Panc1 (cell line): ENCODE data around the gene TRIM17. TPM values are rescaled to one million over a fixed set of nuclear protein-coding genes. Genes with fewer than 3 reads are reported as not detected.

ENCODE experiments used
- ATAC-seq: fragments of 200-7000 bp; cut with Tn5 transposase; 2 replicates; pipeline ENCODE4 v1.9.1; 2020; ENCODE audit warnings: mild to moderate bottlenecking, moderate library complexity
- BruUV-seq: library from RNA; stranded (reverse); fragments of 400-500 nt; replicated peaks from 2 replicates; lab custom pipeline; 2021; lab: Mats Ljungman, UMichigan
- CTCF ChIA-PET: fragments of 300-600 bp; sonication (Branson Sonifier 250); formaldehyde crosslinking; loops from one replicate; lab custom pipeline; 2022; ENCODE audit warnings: antibody characterized with exemption; lab: Charles Lee
- POLR2A ChIA-PET: fragments of 300-600 bp; sonication (Branson Sonifier 250); formaldehyde crosslinking; loops from one replicate; lab custom pipeline; 2022; ENCODE audit warnings: antibody characterized with exemption; lab: Charles Lee
- DNase-seq: peaks from one replicate; pipeline ENCODE4 v3.0.0-alpha.2; 2010; ENCODE audit warnings: low read depth, low spot score
- H3K27ac ChIP-seq: 2 replicates; pipeline ENCODE4 v1.5.1; 2011; ENCODE audit warnings: mild to moderate bottlenecking, low read length, inconsistent platforms
- H3K27me3 ChIP-seq: fragments of 200-500 bp; sonication (Bioruptor generic); 2 replicates; pipeline ENCODE4 v1.6.0; 2014; ENCODE audit warnings: low read length, inconsistent platforms; ENCODE audit not compliant: control insufficient read depth, insufficient read depth
- H3K36me3 ChIP-seq: fragments of 200-500 bp; sonication (Bioruptor generic); 2 replicates; pipeline ENCODE4 v1.5.1; 2014; ENCODE audit warnings: inconsistent platforms, mild to moderate bottlenecking, low read length, moderate library complexity; ENCODE audit not compliant: control insufficient read depth, insufficient read depth
- H3K4me1 ChIP-seq: 2 replicates; pipeline ENCODE4 v1.5.1; 2011; ENCODE audit warnings: inconsistent platforms, mild to moderate bottlenecking, low read length, moderate library complexity; ENCODE audit not compliant: control insufficient read depth, insufficient read depth
- H3K4me3 ChIP-seq, 2 experiments: 2 replicates each; pipeline ENCODE4 v1.5.1; 2011 to 2012; ENCODE audit warnings: low read depth in 2 of 2, low read length in 2 of 2, mild to moderate bottlenecking in 2 of 2, inconsistent platforms in 1 of 2, moderate library complexity in 1 of 2
- H3K9me3 ChIP-seq: fragments of 200-500 bp; sonication (Bioruptor generic); 2 replicates; pipeline ENCODE4 v1.5.1; 2014; ENCODE audit warnings: low read depth, mild to moderate bottlenecking, inconsistent platforms, low read length, moderate library complexity; ENCODE audit not compliant: control insufficient read depth, insufficient read depth
- POLR2AphosphoS5 ChIP-seq: IDR thresholded peaks from 2 replicates; pipeline ENCODE4 v1.6.1; 2012; ENCODE audit warnings: mild to moderate bottlenecking, low read depth, low read length, moderate library complexity
- SIN3A ChIP-seq: IDR thresholded peaks from 2 replicates; pipeline ENCODE4 v1.6.1; 2012; ENCODE audit warnings: low read depth, mild to moderate bottlenecking, low read length, moderate library complexity, borderline replicate concordance; ENCODE audit not compliant: insufficient read depth
- TCF7L2 ChIP-seq: IDR thresholded peaks from 2 replicates; pipeline ENCODE4 v1.6.1; 2011; ENCODE audit warnings: mild to moderate bottlenecking, low read depth, low read length, inconsistent platforms
- in situ Hi-C: cut with HindIII; loops from 2 replicates; pipeline ENCODE4 v1.10.0; 2016; ENCODE audit warnings: low sequenced_read_pairs, low pct_unique_long_range_greater_than_20kb
- intact Hi-C: fragments of 100-400 bp; cut with micrococcal nuclease; formaldehyde crosslinking; loops from one replicate; pipeline ENCODE4 v1.10.0; 2022; ENCODE audit not compliant: unreplicated experiment
- total RNA-seq: library from RNA; stranded (reverse); gene quantifications from one replicate; pipeline ENCODE4 v1.2.1, GENCODE V29; 2021; ENCODE audit not compliant: unreplicated experiment
- TF ChIP-seq, protein P1 (sequence below), 2 experiments: IDR thresholded peaks; 2 replicates each; pipeline ENCODE4 v1.6.1; 2011 to 2012; ENCODE audit warnings: low read depth in 2 of 2, control low read depth in 1 of 2, low read length in 1 of 2, mild to moderate bottlenecking in 1 of 2, moderate library complexity in 1 of 2; ENCODE audit not compliant: insufficient read depth in 1 of 2
- TF ChIP-seq, protein P2 (sequence below): fragments of 450-650 bp; IDR thresholded peaks from 2 replicates; pipeline ENCODE4 v1.5.1; 2017; ENCODE audit warnings: mild to moderate bottlenecking

Gene TRIM17
- total RNA-seq, 1 experiment from 2014 or later, result 1.2 TPM

DNA sequence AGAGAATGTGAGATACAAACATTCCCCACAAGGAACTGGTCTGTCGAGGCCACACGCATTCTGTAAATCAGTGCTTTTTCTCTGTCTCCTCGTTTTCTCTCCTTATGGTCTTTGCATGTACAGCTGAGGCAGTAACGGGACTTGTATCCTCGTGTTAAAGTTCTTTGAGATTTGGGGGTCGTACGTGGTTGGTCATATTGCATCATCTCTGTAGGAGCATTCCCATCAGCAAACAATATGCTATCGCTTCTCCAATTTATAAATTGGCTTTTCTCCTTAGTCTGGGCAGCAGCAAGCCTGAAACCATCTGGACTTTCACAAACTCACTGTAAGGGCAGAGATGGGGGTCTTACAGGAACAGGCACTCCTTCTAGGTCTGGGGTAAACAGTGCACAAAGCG, 13.0 kb upstream of the TRIM17 start:
- TF ChIP-seq, protein P1, sequence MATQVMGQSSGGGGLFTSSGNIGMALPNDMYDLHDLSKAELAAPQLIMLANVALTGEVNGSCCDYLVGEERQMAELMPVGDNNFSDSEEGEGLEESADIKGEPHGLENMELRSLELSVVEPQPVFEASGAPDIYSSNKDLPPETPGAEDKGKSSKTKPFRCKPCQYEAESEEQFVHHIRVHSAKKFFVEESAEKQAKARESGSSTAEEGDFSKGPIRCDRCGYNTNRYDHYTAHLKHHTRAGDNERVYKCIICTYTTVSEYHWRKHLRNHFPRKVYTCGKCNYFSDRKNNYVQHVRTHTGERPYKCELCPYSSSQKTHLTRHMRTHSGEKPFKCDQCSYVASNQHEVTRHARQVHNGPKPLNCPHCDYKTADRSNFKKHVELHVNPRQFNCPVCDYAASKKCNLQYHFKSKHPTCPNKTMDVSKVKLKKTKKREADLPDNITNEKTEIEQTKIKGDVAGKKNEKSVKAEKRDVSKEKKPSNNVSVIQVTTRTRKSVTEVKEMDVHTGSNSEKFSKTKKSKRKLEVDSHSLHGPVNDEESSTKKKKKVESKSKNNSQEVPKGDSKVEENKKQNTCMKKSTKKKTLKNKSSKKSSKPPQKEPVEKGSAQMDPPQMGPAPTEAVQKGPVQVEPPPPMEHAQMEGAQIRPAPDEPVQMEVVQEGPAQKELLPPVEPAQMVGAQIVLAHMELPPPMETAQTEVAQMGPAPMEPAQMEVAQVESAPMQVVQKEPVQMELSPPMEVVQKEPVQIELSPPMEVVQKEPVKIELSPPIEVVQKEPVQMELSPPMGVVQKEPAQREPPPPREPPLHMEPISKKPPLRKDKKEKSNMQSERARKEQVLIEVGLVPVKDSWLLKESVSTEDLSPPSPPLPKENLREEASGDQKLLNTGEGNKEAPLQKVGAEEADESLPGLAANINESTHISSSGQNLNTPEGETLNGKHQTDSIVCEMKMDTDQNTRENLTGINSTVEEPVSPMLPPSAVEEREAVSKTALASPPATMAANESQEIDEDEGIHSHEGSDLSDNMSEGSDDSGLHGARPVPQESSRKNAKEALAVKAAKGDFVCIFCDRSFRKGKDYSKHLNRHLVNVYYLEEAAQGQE (IDR thresholded peaks at IDR 0.05; ENCODE audit: insufficient read depth in 1 of 2, low read depth in 2 of 2, low read length in 1 of 2), result no peak
- TF ChIP-seq POLR2AphosphoS5 (no peak), SIN3A (no peak), TCF7L2 (no peak)
- TF ChIP-seq, protein P2, sequence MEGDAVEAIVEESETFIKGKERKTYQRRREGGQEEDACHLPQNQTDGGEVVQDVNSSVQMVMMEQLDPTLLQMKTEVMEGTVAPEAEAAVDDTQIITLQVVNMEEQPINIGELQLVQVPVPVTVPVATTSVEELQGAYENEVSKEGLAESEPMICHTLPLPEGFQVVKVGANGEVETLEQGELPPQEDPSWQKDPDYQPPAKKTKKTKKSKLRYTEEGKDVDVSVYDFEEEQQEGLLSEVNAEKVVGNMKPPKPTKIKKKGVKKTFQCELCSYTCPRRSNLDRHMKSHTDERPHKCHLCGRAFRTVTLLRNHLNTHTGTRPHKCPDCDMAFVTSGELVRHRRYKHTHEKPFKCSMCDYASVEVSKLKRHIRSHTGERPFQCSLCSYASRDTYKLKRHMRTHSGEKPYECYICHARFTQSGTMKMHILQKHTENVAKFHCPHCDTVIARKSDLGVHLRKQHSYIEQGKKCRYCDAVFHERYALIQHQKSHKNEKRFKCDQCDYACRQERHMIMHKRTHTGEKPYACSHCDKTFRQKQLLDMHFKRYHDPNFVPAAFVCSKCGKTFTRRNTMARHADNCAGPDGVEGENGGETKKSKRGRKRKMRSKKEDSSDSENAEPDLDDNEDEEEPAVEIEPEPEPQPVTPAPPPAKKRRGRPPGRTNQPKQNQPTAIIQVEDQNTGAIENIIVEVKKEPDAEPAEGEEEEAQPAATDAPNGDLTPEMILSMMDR, result no peak
- H3K4me3 ChIP-seq, result no peak overlapping the region
- no peaks in the 10 kb centered on the region for H3K9me3 ChIP-seq
- no TSS peak for BruUV-seq
- H3K4me1 ChIP-seq, result no peaks in the 10 kb centered on the region; the same call in 1 of the 2 replicates
- intact Hi-C loops (no loop called here), in situ Hi-C loops (no loop called here)
- ATAC-seq, result no peak
- H3K36me3 ChIP-seq, result no peaks in the 10 kb centered on the region
- ChIA-PET CTCF (no interaction called here), POLR2A (no interaction called here)
- H3K27me3 ChIP-seq, result no peaks in the 10 kb centered on the region
- H3K27ac ChIP-seq, result no peak overlapping the region
- no peak for DNase-seq

DNA sequence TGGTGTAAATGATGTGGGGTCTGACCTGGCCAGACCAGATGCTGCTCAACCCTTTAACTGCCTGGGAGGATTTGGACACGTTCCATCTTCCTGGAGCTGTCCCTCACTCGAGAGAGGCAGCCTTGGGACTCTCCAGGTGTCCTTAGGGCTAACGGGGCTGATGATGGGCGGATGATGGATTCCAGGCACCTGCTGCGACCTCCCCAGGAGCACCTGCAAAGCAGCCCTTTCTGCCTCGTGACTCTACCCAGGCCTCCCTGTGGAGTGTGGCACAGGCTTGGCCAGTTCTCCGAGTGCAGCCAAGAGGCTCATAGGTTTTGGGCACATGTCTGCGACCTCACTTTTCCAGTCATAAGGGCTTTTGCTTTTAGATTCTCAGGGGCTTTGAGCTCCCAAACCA, 12.3 kb upstream of the TRIM17 start:
- CTCF ChIA-PET, result no interaction called here
- no peaks in the 10 kb centered on the region for H3K27me3 ChIP-seq
- no peak for ATAC-seq

DNA sequence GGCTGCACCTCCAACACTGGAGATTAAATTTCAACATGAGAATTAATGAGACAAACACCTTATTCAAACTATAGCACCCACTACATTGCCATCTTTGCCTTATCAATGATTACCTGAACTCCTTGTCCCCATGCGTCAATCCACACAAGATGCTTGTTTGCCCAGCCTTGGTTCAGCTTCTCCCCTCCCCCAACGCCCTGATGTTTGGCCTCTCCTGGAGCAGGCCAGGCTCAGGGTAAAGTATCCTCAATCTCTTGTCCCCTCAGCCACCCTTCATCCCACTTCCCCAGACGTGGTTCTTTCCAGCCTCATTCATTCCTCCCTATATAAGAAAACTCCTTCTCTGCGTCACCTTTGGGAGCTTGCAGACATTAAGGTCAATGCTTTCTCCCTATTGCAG, 11.8 kb upstream of the TRIM17 start:
- ATAC-seq (no peak), DNase-seq (no peak)
- no peak overlapping the region for H3K27ac ChIP-seq
- in situ Hi-C loops (no loop called here), intact Hi-C loops (no loop called here)
- H3K36me3 ChIP-seq, result no peaks in the 10 kb centered on the region
- no peak for TF ChIP-seq TCF7L2
- TF ChIP-seq, protein P1 (IDR thresholded peaks at IDR 0.05; ENCODE audit: insufficient read depth in 1 of 2, low read depth in 2 of 2, low read length in 1 of 2), result no peak
- TF ChIP-seq POLR2AphosphoS5, result no peak
- TF ChIP-seq, protein P2, result no peak
- TF ChIP-seq SIN3A, result no peak
- H3K4me3 ChIP-seq, result no peak overlapping the region
- no TSS peak for BruUV-seq
- H3K27me3 ChIP-seq, result no peaks in the 10 kb centered on the region
- POLR2A ChIA-PET, result no interaction called here
- no peaks in the 10 kb centered on the region for H3K4me1 ChIP-seq
- H3K9me3 ChIP-seq, result no peaks in the 10 kb centered on the region
- CTCF ChIA-PET, result no interaction called here

More for the DNA sequence above, 12.3 kb upstream of the TRIM17 start:
- Histone ChIP-seq H3K27ac (no peak overlapping the region), H3K9me3 (no peaks in the 10 kb centered on the region), H3K4me3 (no peak overlapping the region), H3K36me3 (no peaks in the 10 kb centered on the region), H3K4me1 (no peaks in the 10 kb centered on the region; the same call in 1 of the 2 replicates)
- in situ Hi-C loops, result no loop called here
- DNase-seq, result no peak
- intact Hi-C loops, result no loop called here
- BruUV-seq, result no TSS peak
- TF ChIP-seq POLR2AphosphoS5 (no peak), TCF7L2 (no peak)
- POLR2A ChIA-PET, result no interaction called here
